ENCODE data around the gene STARD7.
"Not testable (repeated sequence)": the region's sequence is repeated elsewhere in the genome, so short reads cannot be mapped to it uniquely, and the experiment has no call there.

Gene STARD7

GRCh38 chr2:96145036-96145847 is 63.4 kb downstream of the STARD7 start, which contains the start of gene DUSP2:
Gene DUSP2 (minus strand): TSS chr2:96145440. CDS start chr2:96145354, 86 bp downstream.
- Mint-ChIP-seq H3K9me3 (no peaks in the 10 kb centered on the region), H3K4me3 (peak within 1 kb of the TSS; percentile 94), H3K36me3 (peaks cover 74% of the 10 kb centered on the region), H3K27ac (peak within 1 kb of the TSS; percentile 97), H3K4me1 (peaks cover 72% of the 10 kb centered on the region)
- peak; percentile 90 to 96 for DNase-seq (ENCODE audit: low spot score in 2 of 2)
- peak; percentile 73 for ATAC-seq

- Mint-ChIP-seq H3K4me3 (peak overlapping the region; percentile 94), H3K36me3 (peaks cover 75% of the 10 kb centered on the region), H3K9me3 (no peaks in the 10 kb centered on the region), H3K4me1 (peaks cover 70% of the 10 kb centered on the region), H3K27ac (peak overlapping the region; percentile 97)
- ATAC-seq (peak; percentile 0), DNase-seq (ENCODE audit: low spot score in 2 of 2) (peak; percentile 36 to 77)
Measured at GRCh38 chr2:96144481-96145035, 64.1 kb downstream of the STARD7 start.

- Mint-ChIP-seq H3K27ac (peak overlapping the region; percentile 97), H3K4me1 (peaks cover 67% of the 10 kb centered on the region), H3K9me3 (no peaks in the 10 kb centered on the region), H3K36me3 (peaks cover 75% of the 10 kb centered on the region), H3K4me3 (peak overlapping the region; percentile 94)
- peak; percentile 36 to 78 for DNase-seq (ENCODE audit: low spot score in 2 of 2)
- ATAC-seq: no peak
Measured at GRCh38 chr2:96143848-96144480, 64.7 kb downstream of the STARD7 start.

- DNase-seq (ENCODE audit: low spot score in 2 of 2): no peak
- H3K4me3 Mint-ChIP-seq: peak overlapping the region; percentile 94
- peaks cover 62% of the 10 kb centered on the region for H3K4me1 Mint-ChIP-seq
- H3K9me3 Mint-ChIP-seq: no peaks in the 10 kb centered on the region
- peaks cover 73% of the 10 kb centered on the region for H3K36me3 Mint-ChIP-seq
- H3K27ac Mint-ChIP-seq: peak overlapping the region; percentile 97
- ATAC-seq: no peak
Measured at GRCh38 chr2:96143231-96143847, 65.3 kb downstream of the STARD7 start.

- ATAC-seq (peak; percentile 22), DNase-seq (ENCODE audit: low spot score in 2 of 2) (peak; percentile 67 to 86)
- peak overlapping the region; percentile 94 for H3K4me3 Mint-ChIP-seq
- peaks cover 58% of the 10 kb centered on the region for H3K4me1 Mint-ChIP-seq
- peaks cover 79% of the 10 kb centered on the region for H3K36me3 Mint-ChIP-seq
- no peaks in the 10 kb centered on the region for H3K9me3 Mint-ChIP-seq
- peak overlapping the region; percentile 97 for H3K27ac Mint-ChIP-seq
Measured at GRCh38 chr2:96142217-96143113, 66.2 kb downstream of the STARD7 start.

GRCh38 chr2:96141624-96141967 is 67.0 kb downstream of the STARD7 start:
- Mint-ChIP-seq H3K36me3 (peaks cover 85% of the 10 kb centered on the region), H3K27ac (peak overlapping the region; percentile 97), H3K4me1 (peaks cover 49% of the 10 kb centered on the region), H3K4me3 (peak overlapping the region; percentile 94)
- not testable (repeated sequence) for DNase-seq (ENCODE audit: low spot score in 2 of 2); ATAC-seq; H3K9me3 Mint-ChIP-seq

GRCh38 chr2:96140941-96141623 is 67.5 kb downstream of the STARD7 start:
- Mint-ChIP-seq H3K4me1 (peaks cover 44% of the 10 kb centered on the region), H3K9me3 (no peaks in the 10 kb centered on the region), H3K27ac (peak overlapping the region; percentile 97), H3K36me3 (peaks cover 84% of the 10 kb centered on the region), H3K4me3 (peak overlapping the region; percentile 94)
- ATAC-seq (no peak), DNase-seq (ENCODE audit: low spot score in 2 of 2) (no peak)

GRCh38 chr2:96139181-96139758 is 69.4 kb downstream of the STARD7 start:
- peaks cover 44% of the 10 kb centered on the region for H3K4me1 Mint-ChIP-seq
- ATAC-seq: no peak
- no peak overlapping the region for H3K4me3 Mint-ChIP-seq
- DNase-seq (ENCODE audit: low spot score in 2 of 2): no peak
- H3K9me3 Mint-ChIP-seq: no peaks in the 10 kb centered on the region
- peak overlapping the region; percentile 45 for H3K27ac Mint-ChIP-seq
- peaks cover 82% of the 10 kb centered on the region for H3K36me3 Mint-ChIP-seq

- Mint-ChIP-seq H3K36me3 (peaks cover 74% of the 10 kb centered on the region), H3K4me1 (peaks cover 37% of the 10 kb centered on the region), H3K9me3 (no peaks in the 10 kb centered on the region), H3K27ac (peak within 1 kb of the TSS; percentile 74), H3K4me3 (no peak within 1 kb of the TSS)
- DNase-seq (ENCODE audit: low spot score in 2 of 2) (peak in 1 of 2 donors; percentile 75), ATAC-seq (peak; percentile 50)
Measured at GRCh38 chr2:96138179-96139145, 70.2 kb downstream of the STARD7 start, which contains the start of gene ASTL. Gene ASTL (minus strand): TSS chr2:96138502. CDS start chr2:96138436, 66 bp downstream.

- DNase-seq (ENCODE audit: low spot score in 2 of 2): no peak
- Mint-ChIP-seq H3K4me1 (peaks cover 31% of the 10 kb centered on the region), H3K4me3 (no peak overlapping the region), H3K36me3 (peaks cover 74% of the 10 kb centered on the region), H3K27ac (peak overlapping the region; percentile 74), H3K9me3 (no peaks in the 10 kb centered on the region)
- ATAC-seq: no peak
Measured at GRCh38 chr2:96137321-96138178, 71.1 kb downstream of the STARD7 start.

- no peak for ATAC-seq
- no peak for DNase-seq (ENCODE audit: low spot score in 2 of 2)
- Mint-ChIP-seq H3K4me1 (peaks cover 32% of the 10 kb centered on the region), H3K9me3 (no peaks in the 10 kb centered on the region), H3K4me3 (no peak overlapping the region), H3K36me3 (peaks cover 69% of the 10 kb centered on the region), H3K27ac (peak overlapping the region; percentile 74)
Measured at GRCh38 chr2:96136129-96136720, 72.4 kb downstream of the STARD7 start.

GRCh38 chr2:96135621-96136020 is 73.0 kb downstream of the STARD7 start:
- peak overlapping the region; percentile 74 for H3K27ac Mint-ChIP-seq
- peaks cover 35% of the 10 kb centered on the region for H3K4me1 Mint-ChIP-seq
- no peaks in the 10 kb centered on the region for H3K9me3 Mint-ChIP-seq
- peaks cover 67% of the 10 kb centered on the region for H3K36me3 Mint-ChIP-seq
- ATAC-seq (no peak), DNase-seq (ENCODE audit: low spot score in 2 of 2) (no peak)
- no peak overlapping the region for H3K4me3 Mint-ChIP-seq
